Stimulated activated CD8-positive, alpha-beta memory T cell treated with anti-CD3 and anti-CD28 coated beads, Interleukin-2, amount 100 ng/mL, for 48 hours (primary cell): ENCODE measurements around the gene MCEE.
"Not testable (repeated sequence)": the region's sequence is repeated elsewhere in the genome, so short reads cannot be mapped to it uniquely, and the experiment has no call there.

Source experiments
- DNase-seq, 2 donors: peaks; one replicate each; pipeline ENCODE4 v3.0.0-alpha.2; 2020; ENCODE audit warnings: low read depth in 2 of 2

Gene MCEE

DNA sequence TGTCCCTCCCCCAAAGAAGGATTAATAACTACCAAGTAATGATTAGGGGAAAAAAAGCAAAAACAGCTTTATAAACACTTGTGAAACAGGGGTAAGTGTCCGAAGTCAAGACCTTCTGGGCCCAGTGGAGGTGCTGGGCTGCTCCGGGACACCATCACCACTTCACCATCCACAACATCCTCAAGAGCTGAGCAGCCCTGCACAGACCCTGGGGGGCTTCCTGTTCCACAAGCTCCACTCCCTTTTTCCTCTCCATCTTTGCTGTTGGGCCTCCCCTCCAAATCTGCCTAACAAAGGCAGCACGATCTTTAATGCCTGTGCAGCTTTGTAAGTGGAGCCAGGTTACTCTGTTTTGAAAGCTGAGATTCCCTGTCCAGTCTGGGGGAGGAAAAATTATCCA, 46.7 kb downstream of the MCEE start:
- DNase-seq: not testable (repeated sequence)

DNA sequence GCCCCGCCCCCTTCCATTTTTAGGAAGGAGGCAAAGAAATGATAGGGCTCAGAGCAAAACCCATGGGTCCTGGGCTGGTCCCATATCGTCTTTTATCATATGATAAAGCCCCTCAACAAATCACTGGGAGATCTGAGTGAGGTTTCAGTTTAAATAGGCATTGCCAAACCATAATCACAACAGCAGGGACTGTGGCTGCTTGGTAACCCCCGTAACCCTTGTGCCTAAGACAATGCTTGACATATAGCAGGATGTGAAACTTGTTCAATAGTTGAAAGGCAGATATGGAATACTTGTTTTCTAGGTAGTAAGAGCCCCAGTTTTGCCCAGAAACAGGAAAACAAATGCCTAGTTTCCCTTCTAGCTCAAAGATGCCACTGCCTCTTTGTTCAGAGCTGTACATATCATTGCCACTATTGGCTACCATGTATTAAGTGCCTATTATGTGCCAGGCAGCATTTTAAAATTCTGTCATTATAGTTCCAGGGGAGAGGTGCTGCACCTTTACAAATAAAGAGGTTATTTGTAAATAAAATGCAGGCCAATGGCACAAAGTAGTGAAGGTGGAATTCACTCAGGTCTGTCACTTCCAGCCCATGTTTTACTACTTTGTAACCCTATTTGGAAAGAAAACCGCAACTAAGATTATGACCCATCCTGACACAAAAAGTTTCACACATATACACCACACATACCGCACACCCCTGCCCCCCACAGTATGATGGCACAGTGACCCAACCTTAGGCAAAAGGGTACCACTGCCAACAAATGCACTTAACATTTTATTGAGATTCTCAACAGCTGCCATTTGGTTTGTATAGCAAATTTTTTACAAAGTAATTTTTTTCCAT, 47.4 kb downstream of the MCEE start:
- DNase-seq: peak; percentile 52 to 60

DNA sequence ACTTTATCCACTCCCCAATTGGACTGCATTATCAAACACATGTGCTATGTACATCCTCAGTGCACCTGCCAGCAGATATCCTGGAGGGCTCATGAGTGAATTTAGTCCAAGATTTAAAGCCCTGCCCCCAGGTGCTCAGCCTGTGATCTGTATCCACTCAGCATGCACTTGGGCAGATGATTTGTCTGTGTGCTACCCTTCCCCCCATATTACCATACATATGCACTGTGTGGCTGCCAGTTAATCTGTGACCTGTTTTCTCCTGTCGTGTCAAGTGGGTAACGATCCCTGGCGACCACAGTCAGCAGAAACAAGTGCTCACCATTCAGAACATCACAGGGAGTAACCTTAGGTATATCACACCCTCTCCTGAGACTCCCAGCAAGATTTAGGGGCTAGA, 51.4 kb downstream of the MCEE start:
- DNase-seq: no peak

DNA sequence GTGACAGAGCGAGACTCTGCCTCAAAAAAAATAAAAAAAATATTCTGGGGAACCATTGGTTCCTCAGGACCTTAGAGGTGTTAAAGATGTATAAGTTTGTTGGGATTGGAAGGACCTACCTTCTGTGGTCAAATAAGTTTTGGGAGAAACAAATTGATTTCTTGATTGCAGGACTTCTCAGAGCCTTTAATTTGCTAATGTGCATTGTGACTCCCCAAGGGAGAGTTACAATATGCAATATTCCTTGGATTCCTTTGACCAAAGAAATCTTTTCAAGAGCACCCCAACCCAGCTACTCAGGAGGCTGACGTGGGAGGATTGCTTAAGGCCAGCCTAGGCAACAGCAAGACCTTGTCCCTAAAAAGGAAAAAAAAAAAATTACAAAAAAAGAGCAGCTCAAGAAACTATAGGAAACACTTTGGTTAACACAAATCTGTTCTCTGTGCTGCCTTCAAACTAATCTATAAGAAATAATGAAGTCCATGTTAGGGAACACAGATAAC, 55.1 kb downstream of the MCEE start:
- no peak for DNase-seq

DNA sequence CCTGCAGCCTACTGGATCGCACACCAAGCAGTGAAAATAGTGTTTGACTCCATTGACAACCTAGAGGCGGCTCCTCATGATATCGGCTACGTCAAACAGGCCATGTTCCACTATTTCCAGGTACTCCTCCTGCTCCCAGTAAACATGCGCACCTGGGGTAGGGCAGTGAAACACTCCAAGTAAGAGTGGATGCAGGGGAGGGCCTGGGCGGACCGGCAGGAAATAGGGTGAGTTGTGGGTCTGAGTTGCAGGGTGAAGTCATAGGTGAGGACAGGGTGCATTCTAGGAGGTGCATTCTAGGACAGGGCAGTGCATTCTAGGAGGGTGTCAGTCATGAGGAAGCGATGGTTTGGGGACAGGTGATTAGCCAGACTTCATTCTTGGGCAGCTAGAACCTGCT, 56.6 kb downstream of the MCEE start:
- DNase-seq: no peak

DNA sequence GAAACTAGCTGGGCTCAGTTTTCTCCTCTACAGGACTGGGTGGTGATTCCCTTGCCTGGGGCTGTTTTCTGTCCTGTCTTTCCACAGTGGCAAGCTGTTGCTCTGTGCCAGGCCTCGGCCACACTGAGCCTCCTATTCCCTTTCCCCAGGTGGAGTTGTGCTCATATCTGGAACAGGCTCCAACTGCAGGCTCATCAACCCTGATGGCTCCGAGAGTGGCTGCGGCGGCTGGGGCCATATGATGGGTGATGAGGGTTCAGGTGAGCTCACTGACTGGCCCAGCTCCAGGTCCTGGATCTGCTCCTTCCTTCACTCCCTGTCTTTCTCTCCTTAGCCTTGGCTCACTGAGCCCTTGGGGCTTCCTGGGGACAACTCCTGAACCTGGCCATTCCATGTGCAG, 57.5 kb downstream of the MCEE start:
- no peak for DNase-seq

DNA sequence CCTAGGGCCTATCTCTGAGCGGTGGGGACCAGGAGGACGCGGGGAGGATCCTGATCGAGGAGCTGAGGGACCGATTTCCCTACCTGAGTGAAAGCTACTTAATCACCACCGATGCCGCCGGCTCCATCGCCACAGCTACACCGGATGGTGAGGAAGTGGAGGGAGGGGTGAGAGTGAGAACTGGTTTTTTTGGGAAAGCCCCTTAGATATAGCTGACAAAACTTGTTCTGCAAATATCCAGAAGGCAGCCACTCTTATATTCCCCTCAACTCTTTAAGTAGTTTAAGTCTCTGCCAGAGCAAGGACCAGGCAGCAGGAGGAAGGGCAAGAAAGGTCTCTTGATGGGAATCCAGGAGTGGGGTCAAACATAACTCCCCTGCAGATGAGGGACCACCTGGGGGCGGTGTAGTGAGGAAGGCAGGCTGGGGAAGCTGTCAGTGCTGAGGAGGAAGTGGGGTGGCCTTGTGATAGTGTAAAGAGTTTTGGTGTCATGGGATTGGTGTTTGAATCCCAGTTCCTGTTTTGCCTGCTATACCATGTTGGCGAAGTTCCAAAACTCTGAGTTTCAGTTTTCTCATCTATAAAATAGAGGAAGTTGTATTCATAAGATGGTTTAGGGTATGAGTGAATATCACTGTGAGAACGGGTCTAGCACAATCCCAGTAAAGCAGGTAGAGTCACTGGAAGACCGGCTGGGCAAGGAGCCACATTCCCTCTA, 58.2 kb downstream of the MCEE start:
- DNase-seq: peak; percentile 30 to 32

DNA sequence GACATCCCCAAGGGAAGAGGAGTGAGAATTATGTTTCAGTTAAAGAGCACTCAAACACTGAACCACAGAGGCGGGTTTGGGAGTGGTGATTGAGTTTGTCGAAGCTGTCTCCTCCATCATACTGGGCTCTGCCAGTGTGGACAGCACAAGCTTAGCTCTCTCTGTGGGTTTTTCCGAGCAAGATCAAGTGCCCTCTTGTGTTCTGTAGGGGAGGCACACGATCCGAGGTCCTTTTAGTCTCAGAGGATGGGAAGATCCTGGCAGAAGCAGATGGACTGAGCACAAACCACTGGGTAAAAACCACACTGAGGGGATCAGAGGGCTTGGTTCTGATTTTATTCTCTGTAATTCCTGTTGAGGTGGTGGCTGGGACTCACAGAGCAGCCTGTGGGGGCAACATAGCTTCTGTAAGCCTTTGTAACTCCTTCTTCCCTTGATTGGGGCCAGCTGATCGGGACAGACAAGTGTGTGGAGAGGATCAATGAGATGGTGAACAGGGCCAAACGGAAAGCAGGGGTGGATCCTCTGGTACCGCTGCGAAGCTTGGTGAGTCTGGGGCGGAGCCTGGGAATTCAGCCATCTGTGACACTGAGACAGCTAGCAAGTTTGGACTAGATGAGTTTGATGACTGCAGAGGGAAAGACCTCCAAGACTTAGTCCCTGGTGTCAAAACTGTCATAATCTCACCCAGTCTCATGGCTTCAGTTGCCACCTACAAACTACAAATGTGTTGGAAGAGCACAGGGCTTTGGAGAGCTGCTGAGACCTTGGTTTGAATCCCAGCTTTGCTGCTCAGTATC, 59.5 kb downstream of the MCEE start:
- no peak for DNase-seq

DNA sequence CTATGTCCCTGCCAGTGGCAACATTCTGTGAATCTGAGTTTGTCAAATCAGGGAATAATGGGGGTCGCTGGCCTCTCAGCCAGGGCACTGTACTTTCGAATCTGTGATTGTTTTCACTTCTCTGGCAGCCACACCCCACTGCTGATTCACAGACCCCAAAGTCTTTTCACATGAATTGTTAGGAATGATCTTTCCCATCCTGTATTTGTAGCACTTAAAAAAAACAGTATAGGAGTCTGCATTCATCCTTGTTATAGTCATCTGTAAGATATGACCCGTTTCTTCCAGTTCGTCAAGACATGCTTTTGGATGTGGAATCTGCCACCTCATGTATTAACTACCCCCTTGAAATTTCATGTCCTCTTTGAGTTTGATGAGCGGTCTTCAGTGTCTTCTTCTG, 60.7 kb downstream of the MCEE start:
- no peak for DNase-seq

DNA sequence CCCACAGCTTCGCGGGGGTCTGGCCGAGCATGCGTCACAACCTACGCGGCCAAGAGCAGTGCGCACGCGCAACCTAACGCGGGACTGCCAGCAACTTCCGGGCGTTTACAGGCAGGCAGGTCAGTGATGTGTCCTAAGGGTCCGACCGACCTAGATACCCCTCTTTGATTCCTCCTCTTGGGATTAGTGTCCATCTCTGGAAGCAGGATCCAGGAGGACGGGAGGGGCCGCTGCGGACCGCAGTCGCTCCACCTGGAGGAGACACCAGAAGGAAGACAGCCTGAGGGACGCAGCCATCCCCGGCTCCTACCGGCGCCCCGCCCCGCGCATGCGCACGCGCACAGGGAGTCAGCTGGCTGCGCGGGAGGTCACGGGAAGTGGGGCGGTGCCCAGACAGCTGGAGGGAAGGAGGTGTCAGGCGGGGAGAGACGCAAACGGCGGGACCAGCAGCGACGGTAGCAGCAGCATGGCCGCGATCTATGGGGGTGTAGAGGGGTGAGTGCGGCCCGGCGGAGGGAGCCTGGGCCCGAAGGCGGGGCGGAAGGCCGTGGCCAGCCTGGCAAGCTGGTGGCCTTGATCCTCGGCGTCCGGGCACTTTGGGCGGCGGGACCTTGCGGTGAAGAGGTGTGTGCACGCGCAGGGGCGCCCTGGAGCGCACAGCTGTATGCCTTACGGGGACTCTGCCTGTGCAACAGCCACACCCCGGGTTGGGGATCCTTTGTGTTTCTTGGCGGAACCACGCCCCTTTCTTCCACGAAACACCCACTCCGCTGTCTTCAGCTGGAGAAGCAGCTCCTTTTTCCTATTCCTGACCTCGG, 61.6 kb downstream of the MCEE start, which contains the start of gene NAGK:
NAGK (plus strand) TSS at position 431 of the 818 bp plus-strand sequence; CDS start at position 467, 36 bp downstream.
- DNase-seq: peak; percentile 93 to 96

DNA sequence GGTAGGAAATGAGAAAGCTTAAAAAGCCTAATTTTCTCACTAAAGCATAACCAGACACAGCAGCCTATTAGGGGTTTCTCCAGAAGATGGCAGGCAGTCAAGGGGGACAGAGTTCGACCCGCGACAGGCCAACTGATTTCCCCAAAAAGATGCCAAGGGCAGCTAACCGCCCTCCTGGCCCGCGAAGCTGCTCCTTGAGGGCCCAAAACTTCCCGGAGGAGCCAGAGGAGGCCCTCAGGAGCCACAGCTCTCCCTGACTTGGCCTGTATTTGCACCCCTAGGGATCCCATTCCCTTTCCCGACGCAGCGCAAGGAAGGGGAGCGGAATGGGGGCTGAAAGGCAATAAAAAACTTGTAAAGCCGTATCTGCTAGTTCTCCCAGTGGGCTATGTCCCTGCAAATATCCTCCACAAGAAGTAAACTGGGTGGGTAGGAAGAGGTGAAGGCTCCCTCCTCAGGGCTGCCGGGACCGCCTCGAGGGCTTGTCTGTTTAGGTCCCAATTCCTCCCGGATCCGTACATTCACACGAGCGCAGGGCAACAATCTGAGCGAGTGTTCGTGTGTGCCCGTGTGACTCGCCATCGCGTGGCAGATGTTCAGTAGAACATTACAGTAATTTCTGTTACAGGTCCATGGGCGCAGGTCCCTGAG, 62.3 kb downstream of the MCEE start:
- no peak for DNase-seq

DNA sequence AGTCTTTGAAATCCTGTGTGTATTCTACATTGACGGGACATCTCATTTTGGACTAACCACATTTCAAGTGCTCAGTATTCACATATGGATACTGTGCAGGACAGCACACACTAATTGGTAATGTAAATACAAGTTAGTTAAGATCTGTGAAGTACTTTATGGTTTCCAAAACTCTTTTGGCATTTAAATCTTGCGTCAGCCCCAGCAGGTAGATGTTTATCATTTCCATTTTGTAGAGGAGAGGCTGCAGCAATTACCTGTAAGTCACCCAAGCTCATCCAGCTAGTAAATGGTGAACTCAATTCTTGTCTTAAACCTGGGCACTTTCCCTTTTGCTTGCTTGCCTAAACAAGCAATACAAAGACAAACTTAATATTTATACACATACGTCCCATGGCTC, 63.2 kb downstream of the MCEE start:
- DNase-seq: no peak

DNA sequence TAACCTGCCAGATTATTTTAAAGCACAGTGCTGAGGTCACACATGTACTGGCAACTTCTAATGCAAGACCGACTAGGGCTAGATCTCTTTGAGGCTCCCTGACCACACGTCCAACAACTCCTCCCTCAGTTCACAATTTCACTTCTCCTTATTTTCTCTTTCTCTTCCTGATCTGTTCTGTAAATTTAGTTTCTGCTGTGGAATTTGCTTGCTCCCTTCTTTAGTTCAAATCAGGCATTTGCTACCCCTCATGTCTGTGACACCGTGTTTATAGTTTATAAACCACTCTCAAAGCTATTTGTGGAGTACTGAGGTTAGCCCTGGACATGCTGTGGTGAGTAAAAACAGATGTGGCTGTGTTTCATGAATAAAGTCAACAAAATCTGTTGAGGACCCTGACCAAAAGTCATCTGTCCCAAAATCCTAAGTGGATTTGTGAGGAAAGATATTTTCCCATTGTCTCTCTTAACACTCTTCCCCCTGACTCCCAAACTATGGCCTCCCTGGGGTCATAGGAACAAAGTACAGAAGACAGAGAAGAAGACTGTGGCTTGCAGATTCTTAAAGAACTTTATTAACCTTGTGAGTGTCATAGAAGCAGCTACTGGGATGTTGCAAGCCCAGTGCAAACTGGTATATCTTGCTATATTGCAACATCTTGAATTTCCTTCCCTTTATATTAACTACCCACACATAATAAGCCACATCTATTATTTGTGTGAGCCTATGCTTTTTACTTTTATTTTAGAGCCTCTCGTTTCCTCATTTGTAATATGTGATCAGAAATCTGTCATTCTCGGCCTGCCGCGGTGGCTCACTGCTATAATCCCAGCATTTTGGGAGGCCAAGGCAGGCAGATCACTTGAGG, 65.0 kb downstream of the MCEE start:
- no peak for DNase-seq

DNA sequence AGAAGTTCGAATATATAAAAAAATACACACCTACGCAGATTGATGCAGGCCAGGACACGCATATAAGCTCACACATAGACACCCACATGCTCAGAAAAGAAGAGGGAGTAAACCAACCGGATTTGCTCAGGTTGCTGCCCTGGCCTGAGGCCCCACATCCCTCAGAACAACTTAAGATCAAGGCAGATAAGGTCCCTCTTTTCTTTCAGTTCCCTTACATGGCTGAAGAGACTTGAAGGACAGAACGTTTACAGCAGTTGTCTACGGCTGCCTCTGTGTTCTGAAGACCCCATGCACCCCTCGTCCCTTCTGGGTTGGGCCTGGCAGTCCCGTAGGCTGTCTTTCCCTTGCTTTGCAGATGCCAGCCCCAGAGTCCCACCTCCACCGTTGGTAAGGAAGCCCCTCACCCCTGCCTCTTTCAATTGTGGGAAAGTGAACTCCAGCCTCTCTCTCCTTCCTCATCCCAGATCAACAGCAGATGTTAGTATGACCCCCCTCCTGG, 65.9 kb downstream of the MCEE start:
- no peak for DNase-seq

DNA sequence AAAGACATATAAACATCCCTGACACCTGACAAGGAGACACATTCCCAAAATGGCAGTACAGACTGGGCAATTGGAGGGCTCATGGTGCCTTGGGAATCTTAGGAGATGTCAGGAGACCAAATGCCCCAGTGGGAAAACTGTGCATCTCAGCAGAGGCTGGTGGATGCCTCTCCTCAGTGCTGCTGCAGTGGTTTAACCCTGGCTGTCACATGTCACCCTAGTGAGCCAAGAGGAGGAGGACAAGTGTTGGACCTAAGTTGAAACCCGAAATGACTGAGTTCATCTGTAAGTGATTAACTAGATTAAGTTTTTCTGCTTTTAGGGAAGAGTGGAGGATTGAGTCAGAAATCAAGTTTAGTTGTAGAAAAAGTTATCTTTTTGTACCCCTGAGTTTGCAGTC, 66.8 kb downstream of the MCEE start:
- DNase-seq: no peak

DNA sequence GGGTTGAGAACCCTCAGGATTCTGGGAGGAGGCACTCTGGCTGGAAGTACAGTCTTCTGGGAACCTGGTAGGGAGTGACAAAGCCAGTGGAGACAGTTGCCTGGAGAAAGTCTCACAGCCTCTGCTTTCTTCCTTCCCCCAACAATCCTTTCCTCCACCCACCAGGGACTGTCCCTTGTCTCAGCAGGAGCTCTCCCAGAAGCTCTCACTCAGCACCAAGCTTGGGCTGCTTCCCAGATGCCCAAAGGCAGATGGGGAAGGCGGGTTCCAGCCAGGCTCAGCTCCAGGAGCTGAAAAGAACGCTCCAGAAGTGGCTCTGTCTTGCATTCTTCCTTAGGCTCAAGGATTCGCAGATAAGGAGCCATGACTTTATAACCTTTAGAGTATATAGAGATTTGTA, 69.2 kb downstream of the MCEE start:
- no peak for DNase-seq

DNA sequence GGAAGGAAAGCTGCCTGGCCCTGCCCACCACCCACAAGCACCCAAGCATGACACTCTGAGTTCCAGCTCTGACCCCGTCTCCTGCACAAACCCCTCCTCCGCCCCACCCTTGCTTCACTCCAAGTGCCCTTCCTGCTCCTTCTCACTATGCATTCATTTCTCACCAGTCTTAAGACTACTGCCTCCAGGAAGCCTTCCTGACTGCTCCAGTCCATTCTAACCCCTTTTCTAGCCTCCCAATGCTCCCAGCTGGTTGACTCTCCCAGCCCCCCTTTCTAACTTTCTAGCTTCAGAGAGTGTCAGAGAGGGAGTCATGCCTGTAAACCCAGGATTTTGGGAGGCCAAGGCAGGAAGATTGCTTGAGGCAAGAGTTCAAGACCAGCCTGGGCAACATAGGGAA, 69.8 kb downstream of the MCEE start:
- DNase-seq: no peak
